Heart left ventricle (tissue), 16 donors: ENCODE data around the gene TCERG1. TPM values are rescaled to one million over a fixed set of nuclear protein-coding genes. Genes with fewer than 3 reads are reported as not detected.

Experiments
- ATAC-seq, 4 donors: fragments of 200-7000 bp; cut with Tn5 transposase; one replicate each; pipeline ENCODE4 v1.9.1; 2020 to 2022; ENCODE audit warnings: moderate library complexity in 4 of 4, mild to moderate bottlenecking in 3 of 4, moderate number of reproducible peaks in 1 of 4
- DNase-seq, 5 donors: peaks; one replicate each; pipeline ENCODE4 v3.0.0-alpha.2; 2020
- H3K27ac ChIP-seq, 12 donors: fragments of 200-600 bp; sonication (generic) in 4 of 12; one replicate each; pipeline versions ENCODE4 v1.5.0 to v1.8.0; 2016 to 2022; ENCODE audit warnings: mild to moderate bottlenecking in 2 of 12
- H3K27me3 ChIP-seq, 9 donors: fragments of 200-600 bp; sonication (generic) in 2 of 9; one replicate each; pipeline versions ENCODE4 v1.5.1 to v1.8.0; 2016 to 2022; ENCODE audit warnings: mild to moderate bottlenecking in 3 of 9
- H3K36me3 ChIP-seq, 9 donors: fragments of 200-600 bp; sonication (generic) in 2 of 9; one replicate each; pipeline versions ENCODE4 v1.5.0 to v1.8.0; 2018 to 2022; ENCODE audit warnings: mild to moderate bottlenecking in 2 of 9
- H3K4me1 ChIP-seq, 12 donors: fragments of 200-600 bp; sonication (generic) in 4 of 12; one replicate each; pipeline versions ENCODE4 v1.5.0 to v1.8.0; 2016 to 2022; ENCODE audit warnings: mild to moderate bottlenecking in 3 of 12
- H3K4me3 ChIP-seq, 12 donors: fragments of 200-600 bp; sonication (generic) in 4 of 12; one replicate each; pipeline versions ENCODE4 v1.5.0 to v1.8.0; 2017 to 2022; ENCODE audit warnings: mild to moderate bottlenecking in 9 of 12, moderate library complexity in 4 of 12
- H3K9me3 ChIP-seq, 12 donors: fragments of 200-600 bp; sonication (generic) in 4 of 12; one replicate each; pipeline versions ENCODE4 v1.5.0 to v1.8.0; 2016 to 2022; ENCODE audit warnings: mild to moderate bottlenecking in 1 of 12
- CTCF ChIP-seq, 12 donors: fragments of 200-600 bp; sonication (generic) in 4 of 12; IDR thresholded peaks; one replicate each; pipeline versions ENCODE4 v1.5.0 to v1.8.0; 2018 to 2022; ENCODE audit warnings: antibody characterized with exemption in 12 of 12, mild to moderate bottlenecking in 5 of 12
- POLR2A ChIP-seq, 2 donors: fragments of 450-650 bp; IDR thresholded peaks; one replicate each; pipeline ENCODE4 v1.6.1; 2017; ENCODE audit warnings: antibody characterized with exemption in 2 of 2, mild to moderate bottlenecking in 2 of 2, moderate library complexity in 2 of 2
- WGBS, 4 donors: extraction: QIAGEN DNeasy Blood & Tissue Kit in 2 of 4; methylation state at CpG; one replicate each; pipeline versions ENCODE4 v1.1.5 to v1.1.7; 2013 to 2018; 5-methylcytosine and 5-hydroxymethylcytosine counted together
- intact Hi-C, 10 donors: fragments of 100-400 bp; cut with DNase I; formaldehyde crosslinking; loops; one replicate each; pipeline versions ENCODE4 v1.11.1 to v1.14.2; 2022
- polyA plus RNA-seq, 2 donors: library from polyadenylated mRNA; stranded (reverse); fragments of 200-250 nt; gene quantifications; one replicate each; pipeline ENCODE4 v1.2.3, GENCODE V29; 2013
- total RNA-seq, 9 donors: library from RNA; depleted of rRNA in 2 of 9; stranded (reverse); fragments of >200 nt in 2 of 9; fragmentation: NEBNext Ultra II Directional in 3 of 9; extraction: Animal tissue kit (Norgen Biotek cat#: 25700) in 3 of 9; gene quantifications; one replicate each; pipeline versions ENCODE4 v1.1.0 to v1.2.4, GENCODE V29; 2016 to 2023
- donor health status: ischemic (EF 13 %, LVEDD 7.1; RV severe dilation, severe dysfunction).
- donor health status: healthy with polysubstance abuse.
- donor health status: DM: no; HTN: yes; CAD: no.
- donor health status: DM: no; HTN: no; CAD: no.
- donor health status: ischemic (EF 25% LVEDD 6.9; RV normal size, moderate dysfunction).
- donor health status: ischemic (EF 25% LVEDD 5.7; RV mildly dilated, moderate dysfunction).
- donor health status: healthy.
- donor health status: DM: yes; HTN: yes; CAD: no.
- donor health status: ischemic (EF 35%, LVEDD 5.7; RV mildly dilated, moderate dysfunction).
- donor health status: nonischemic (EF 11% LVEDD 7.7; RV severe dilation, severe dysfunction).
- donor health status: DM: yes; HTN: yes; CAD: no.
- donor health status: PGD.
- donor health status: ischemic (EF 29% LVEDD 5.4; RV normal size, mild dysfunction).
- donor health status: nonischemic (EF 23%, LVEDD 6.1; RV moderate dilation, normal function).

Gene TCERG1
- total and polyA plus RNA-seq, 11 donors: 13.8 to 28.7 (median 21.6) TPM

GRCh38 chr5:146528236-146528635 lies 81.1 kb downstream of the TCERG1 start:
- DNase-seq (no peak), ATAC-seq (no peak)
- Histone ChIP-seq H3K27ac (no peak overlapping the region), H3K36me3 (no peaks in the 10 kb centered on the region), H3K4me3 (no peak overlapping the region), H3K27me3 (peaks cover 0 to 14% (median 0%) of the 10 kb centered on the region in 9 donors), H3K4me1 (no peaks in the 10 kb centered on the region), H3K9me3 (no peaks in the 10 kb centered on the region)
- no peak for TF ChIP-seq CTCF (IDR thresholded peaks at IDR 0.05)
- TF ChIP-seq POLR2A (IDR thresholded peaks at IDR 0.05): no peak
- WGBS, 4 donors: 63 to 73% (median 68%) methylated on average over 4 of the region's 4 CpGs
- intact Hi-C loops: no loop called here

- Histone ChIP-seq H3K4me3 (no peak overlapping the region), H3K4me1 (no peaks in the 10 kb centered on the region), H3K36me3 (no peaks in the 10 kb centered on the region), H3K27me3 (peaks cover 0 to 14% (median 0%) of the 10 kb centered on the region in 9 donors), H3K9me3 (no peaks in the 10 kb centered on the region), H3K27ac (no peak overlapping the region)
- no peak for DNase-seq
- intact Hi-C loops: loop anchor here in 3 of 10 donors (5.0 kb wide), 1 partner anchor 657 kb away; no protein-coding TSS in a partner anchor
- no peak for ATAC-seq
- TF ChIP-seq CTCF (IDR thresholded peaks at IDR 0.05): no peak
- TF ChIP-seq POLR2A (IDR thresholded peaks at IDR 0.05): no peak
- 17 to 85% (median 65%) methylated on average over 1 to 2 of the region's 2 CpGs for WGBS, 4 donors
Observed at GRCh38 chr5:146529984-146530383, 82.9 kb downstream of the TCERG1 start.

- no peaks in the 10 kb centered on the region for H3K9me3 ChIP-seq
- ATAC-seq: peak in 2 of 4 donors; percentile 52 to 62
- intact Hi-C loops: loop anchor here in 5 of 10 donors (2.0 to 5.0 kb wide), 3 partner anchors 433 to 655 kb away; no protein-coding TSS in a partner anchor
- no peaks in the 10 kb centered on the region for H3K36me3 ChIP-seq
- DNase-seq: peak in 4 of 5 donors; percentile 34 to 48 (median 41)
- 41 to 46% (median 42%) methylated on average over 7 of the region's 7 CpGs for WGBS, 4 donors
- no peaks in the 10 kb centered on the region for H3K4me1 ChIP-seq
- H3K27ac ChIP-seq: no peak overlapping the region
- H3K4me3 ChIP-seq: no peak overlapping the region
- TF ChIP-seq CTCF (IDR thresholded peaks at IDR 0.05): peak; percentile 60 to 83 (median 70)
- no peak for TF ChIP-seq POLR2A (IDR thresholded peaks at IDR 0.05)
- H3K27me3 ChIP-seq: peaks cover 0 to under 1% (median 0%) of the 10 kb centered on the region in 9 donors
Observed at GRCh38 chr5:146533260-146533857, 86.2 kb downstream of the TCERG1 start.

GRCh38 chr5:146533882-146534281 lies 86.7 kb downstream of the TCERG1 start:
- H3K27ac ChIP-seq: no peak overlapping the region
- no peaks in the 10 kb centered on the region for H3K9me3 ChIP-seq
- no peaks in the 10 kb centered on the region for H3K36me3 ChIP-seq
- no peaks in the 10 kb centered on the region for H3K27me3 ChIP-seq
- ATAC-seq (no peak), DNase-seq (no peak)
- no peaks in the 10 kb centered on the region for H3K4me1 ChIP-seq
- WGBS, 4 donors: 0% methylated on average over 1 of the region's 1 CpG
- H3K4me3 ChIP-seq: no peak overlapping the region
- TF ChIP-seq POLR2A (IDR thresholded peaks at IDR 0.05) (no peak), CTCF (IDR thresholded peaks at IDR 0.05) (no peak)
- intact Hi-C loops: loop anchor here in 5 of 10 donors (2.0 to 5.0 kb wide), 3 partner anchors 433 to 655 kb away; no protein-coding TSS in a partner anchor
